GM12878 (cell line): ENCODE measurements around the gene DLL1. TPM values are rescaled to one million over a fixed set of nuclear protein-coding genes. Genes with fewer than 3 reads are reported as not detected.

Experiments
- ATAC-seq: fragments of 200-7000 bp; cut with Tn5 transposase; 3 replicates; pipeline ENCODE4 v1.9.1; 2020; ENCODE audit warnings: mild to moderate bottlenecking, moderate library complexity
- BruUV-seq: library from RNA; stranded (reverse); fragments of 400-500 nt; replicated peaks from 2 replicates; lab custom pipeline; 2021; lab: Mats Ljungman, UMichigan
- CTCF ChIA-PET: fragments of 300-600 bp; sonication (Branson Sonifier 250); formaldehyde crosslinking; extraction: SDS; loops from one replicate; lab custom pipeline; 2021; ENCODE audit warnings: inconsistent platforms; lab: Yijun Ruan, JAX
- POLR2A ChIA-PET: fragments of 350-600 bp; formaldehyde crosslinking; extraction: SDS; loops from one replicate; lab custom pipeline; 2021; ENCODE audit warnings: inconsistent platforms; lab: Charles Lee
- RAD21 ChIA-PET: fragments of 300-600 bp; sonication (Branson Sonifier 250); formaldehyde crosslinking; loops from one replicate; lab custom pipeline; 2023; ENCODE audit warnings: antibody characterized with exemption; ENCODE audit not compliant: unreplicated experiment; lab: Charles Lee
- SMC1A ChIA-PET: fragments of 300-600 bp; sonication (Branson Sonifier 250); formaldehyde crosslinking; loops from one replicate; lab custom pipeline; 2023; ENCODE audit not compliant: unreplicated experiment, uncharacterized antibody; lab: Charles Lee
- DNase-seq: peaks from one replicate; pipeline ENCODE4 v3.0.0-alpha.2; 2011; ENCODE audit warnings: low read depth, low spot score
- FAIRE-seq: peaks from 3 replicates; lab custom pipeline; 2011; peaks lifted over from hg19 to GRCh38; lab: Jason Lieb, UNC
- H2AFZ ChIP-seq: 2 replicates; pipeline ENCODE4 v1.6.0; 2011; ENCODE audit warnings: low read depth, low read length, control low read depth; ENCODE audit not compliant: control insufficient read depth
- H3K27ac ChIP-seq: 2 replicates; pipeline ENCODE4 v1.5.1; 2011; ENCODE audit warnings: control low read depth; ENCODE audit not compliant: control insufficient read depth, insufficient read depth
- H3K27me3 ChIP-seq, 2 experiments: replicated peaks in 1 of 2; 2 replicates each; pipeline versions ENCODE4 v1.6.0 to v1.6.1; 2011; ENCODE audit warnings: low read length in 1 of 2; ENCODE audit not compliant: control insufficient read depth in 2 of 2, insufficient read depth in 2 of 2
- H3K36me3 ChIP-seq, 2 experiments: 2 replicates each; pipeline ENCODE4 v1.5.1; 2011; ENCODE audit warnings: low read length in 1 of 2; ENCODE audit not compliant: control insufficient read depth in 2 of 2, insufficient read depth in 2 of 2
- H3K4me1 ChIP-seq: 2 replicates; pipeline ENCODE4 v1.6.1; 2011; ENCODE audit warnings: mild to moderate bottlenecking, low read length, moderate library complexity, mixed read lengths; ENCODE audit not compliant: control insufficient read depth, insufficient read depth
- H3K4me2 ChIP-seq: 2 replicates; pipeline ENCODE4 v1.6.0; 2011; ENCODE audit warnings: control low read depth; ENCODE audit not compliant: control insufficient read depth, insufficient read depth
- H3K4me3 ChIP-seq: fragments of 200-600 bp; sonication (generic); 2 replicates; pipeline ENCODE4 v1.5.1; 2016
- H3K79me2 ChIP-seq: 2 replicates; pipeline ENCODE4 v1.6.0; 2011; ENCODE audit warnings: low read length; ENCODE audit not compliant: control insufficient read depth, insufficient read depth
- H3K9ac ChIP-seq: 2 replicates; pipeline ENCODE4 v1.8.0; 2011; ENCODE audit warnings: low read length, control low read depth, mixed read lengths; ENCODE audit not compliant: control insufficient read depth, insufficient read depth
- H3K9me3 ChIP-seq: replicated peaks from 3 replicates; pipeline ENCODE4 v1.5.1; 2011; ENCODE audit warnings: mild to moderate bottlenecking, low read length; ENCODE audit not compliant: control insufficient read depth, insufficient read depth
- H4K20me1 ChIP-seq: 2 replicates; pipeline ENCODE4 v1.6.0; 2011; ENCODE audit not compliant: control insufficient read depth, insufficient read depth
- CEBPB ChIP-seq, 2 experiments: fragments of 150-350 bp in 1 of 2; IDR thresholded peaks; 2 replicates each; pipeline ENCODE4 v1.6.1; 2012 to 2014; ENCODE audit warnings: low read depth in 2 of 2, low read length in 2 of 2, borderline replicate concordance in 1 of 2, inconsistent platforms in 1 of 2
- CHD2 ChIP-seq: IDR thresholded peaks from 2 replicates; pipeline ENCODE4 v1.6.1; 2011; ENCODE audit warnings: low read depth, low read length, improper control_type of control experiment, borderline replicate concordance
- CREM ChIP-seq: IDR thresholded peaks from 2 replicates; pipeline ENCODE4 v1.6.1; 2014; ENCODE audit warnings: antibody characterized with exemption, low read depth
- ELK1 ChIP-seq: IDR thresholded peaks from 2 replicates; pipeline ENCODE4 v1.6.1; 2012; ENCODE audit warnings: low read depth, low read length, improper control_type of control experiment
- NFIC ChIP-seq: IDR thresholded peaks from 2 replicates; pipeline ENCODE4 v1.6.1; 2012; ENCODE audit warnings: low read depth, mild to moderate bottlenecking, inconsistent platforms, low read length, moderate library complexity
- PAX8 ChIP-seq: fragments of 450-650 bp; IDR thresholded peaks from 2 replicates; pipeline ENCODE4 v1.6.1; 2017; ENCODE audit warnings: mild to moderate bottlenecking, moderate library complexity
- RB1 ChIP-seq: fragments of 450-650 bp; formaldehyde crosslinking; IDR thresholded peaks from 2 replicates; pipeline ENCODE4 v1.6.1; 2017; ENCODE audit warnings: mild to moderate bottlenecking, borderline replicate concordance
- WGBS: methylation state at CpG from one replicate; pipeline ENCODE4 v1.1.6; 2016; ENCODE audit warnings: low lambda C conversion rate; ENCODE audit not compliant: insufficient replicate concordance, insufficient coverage; ENCODE audit errors: missing lambda C conversion rate; 5-methylcytosine and 5-hydroxymethylcytosine counted together
- in situ Hi-C: fragments of 300-500 bp; cut with MboI; formaldehyde crosslinking; loops from 9 replicates; pipeline ENCODE4 v1.14.3; 2018; ENCODE audit warnings: mixed read lengths
- intact Hi-C: fragments of 100-400 bp; cut with micrococcal nuclease; formaldehyde crosslinking; loops from one replicate; pipeline ENCODE4 v1.14.2; 2022; ENCODE audit not compliant: unreplicated experiment
- polyA plus RNA-seq, 11 experiments: library from polyadenylated mRNA; depleted of rRNA in 4 of 11; unstranded in 6 of 11; stranded (reverse) in 5 of 11; fragments of >200 nt; fragmentation: Nextera tagmentation in 4 of 11; fragmentation: Illumina TruSeq in 1 of 11; extraction: Ambion mirVana in 4 of 11; extraction: Trizol in 1 of 11; gene quantifications; 1 replicate in 1 of 11; 2 replicates in 10 of 11; pipeline versions ENCODE4 v1.2.1 to v1.2.3, GENCODE V29; 2011 to 2016; ENCODE audit warnings: inconsistent platforms in 2 of 11, missing spikeins in 2 of 11, low read depth in 1 of 11
- total RNA-seq, 4 experiments: library from RNA; depleted of rRNA in 3 of 4; stranded (reverse); fragments of >200 nt in 3 of 4; fragmentation: Illumina TruSeq in 1 of 4; extraction: Trizol in 1 of 4; gene quantifications; 2 replicates each; pipeline versions ENCODE4 v1.2.1 to v1.2.3, GENCODE V29; 2013 to 2021
- TF ChIP-seq, protein P1 (sequence below): fragments of 450-650 bp; IDR thresholded peaks from 2 replicates; pipeline ENCODE4 v1.6.1; 2017; ENCODE audit warnings: mild to moderate bottlenecking, moderate library complexity
- TF ChIP-seq, protein P2 (sequence below): fragments of 450-650 bp; IDR thresholded peaks from 2 replicates; pipeline ENCODE4 v1.6.1; 2016; ENCODE audit warnings: mild to moderate bottlenecking, moderate library complexity, borderline replicate concordance
- TF ChIP-seq, protein P3 (sequence below): fragments of 150-350 bp; IDR thresholded peaks from 2 replicates; pipeline ENCODE4 v1.6.1; 2014; ENCODE audit warnings: mild to moderate bottlenecking, low read depth, low read length

The DLL1 gene
- total and polyA plus RNA-seq, 10 of the 15 experiments (the other 5 are each of a cell fraction or from before 2014, with no cell fraction given), result 0.02 to 0.80 (median 0.19) TPM

DNA sequence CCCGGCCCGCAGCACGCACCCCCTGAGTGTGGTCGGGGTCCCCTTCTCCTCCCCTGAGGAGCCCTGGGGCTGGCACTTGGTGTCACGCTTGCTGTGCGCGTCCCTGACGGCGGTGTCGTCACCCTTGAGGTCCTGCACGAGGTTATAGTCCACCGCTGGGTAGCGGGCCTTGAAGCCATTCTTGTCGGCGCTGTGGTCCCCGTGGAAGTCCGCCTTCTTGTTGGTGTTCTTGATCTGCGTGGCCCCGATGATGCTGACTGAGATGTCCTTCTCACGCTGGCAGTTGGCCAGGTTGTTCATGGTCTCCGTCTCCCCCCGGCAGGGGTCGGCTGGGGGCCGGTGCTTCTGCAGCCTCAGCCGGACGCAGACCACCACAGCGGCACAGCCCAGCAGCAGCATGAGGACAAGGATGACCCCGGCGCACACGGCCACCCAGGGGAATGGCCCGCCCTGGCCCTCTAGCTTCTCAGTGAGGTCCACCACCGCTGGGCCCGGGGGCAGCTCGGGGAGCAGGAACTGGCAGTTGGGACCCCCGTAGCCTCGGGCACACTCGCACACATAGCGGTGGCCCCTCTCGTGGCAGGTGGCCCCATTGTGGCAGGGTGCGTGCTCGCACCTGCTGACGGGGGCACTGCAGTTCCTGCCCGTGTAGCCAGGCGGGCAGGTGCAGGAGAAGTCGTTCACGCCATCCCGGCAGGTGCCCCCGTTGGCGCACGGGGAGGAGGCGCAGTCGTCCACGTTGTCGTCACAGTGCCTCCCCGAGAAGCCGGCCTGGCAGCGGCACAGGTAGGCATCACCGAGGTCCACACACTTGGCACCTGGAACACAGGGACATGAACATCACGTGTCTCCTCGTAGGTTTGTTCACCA, 7.4 kb downstream of the DLL1 start:
- intact Hi-C loops, result no loop called here
- in situ Hi-C loops, result no loop called here
- Histone ChIP-seq H3K4me3 (no peak overlapping the region), H3K4me2 (no peak overlapping the region), H3K27ac (no peak overlapping the region), H3K9ac (no peak overlapping the region), H2AFZ (no peak overlapping the region), H3K9me3 (no peaks in the 10 kb centered on the region; the same call in 2 of the 3 replicates), H3K79me2 (no peaks in the 10 kb centered on the region), H3K27me3 (peaks cover 0 to 6% of the 10 kb centered on the region in 2 experiments; a peak in 1 of 4 replicates), H3K4me1 (no peaks in the 10 kb centered on the region), H3K36me3 (no peaks in the 10 kb centered on the region), H4K20me1 (no peaks in the 10 kb centered on the region)
- DNase-seq (no peak), ATAC-seq (no peak), FAIRE-seq (no peak)
- no TSS peak for BruUV-seq
- ChIA-PET POLR2A (no interaction called here), SMC1A (no interaction called here), RAD21 (no interaction called here), CTCF (no interaction called here)
- WGBS, result 91% methylated on average over 51 of the region's 60 CpGs
- TF ChIP-seq CHD2 (no peak), CREM (no peak), CEBPB (IDR thresholded peaks at IDR 0.05; ENCODE audit: borderline replicate concordance in 1 of 2, low read depth in 2 of 2, low read length in 2 of 2) (no peak), RB1 (no peak), NFIC (no peak), PAX8 (no peak), ELK1 (no peak)
- TF ChIP-seq, protein P1, sequence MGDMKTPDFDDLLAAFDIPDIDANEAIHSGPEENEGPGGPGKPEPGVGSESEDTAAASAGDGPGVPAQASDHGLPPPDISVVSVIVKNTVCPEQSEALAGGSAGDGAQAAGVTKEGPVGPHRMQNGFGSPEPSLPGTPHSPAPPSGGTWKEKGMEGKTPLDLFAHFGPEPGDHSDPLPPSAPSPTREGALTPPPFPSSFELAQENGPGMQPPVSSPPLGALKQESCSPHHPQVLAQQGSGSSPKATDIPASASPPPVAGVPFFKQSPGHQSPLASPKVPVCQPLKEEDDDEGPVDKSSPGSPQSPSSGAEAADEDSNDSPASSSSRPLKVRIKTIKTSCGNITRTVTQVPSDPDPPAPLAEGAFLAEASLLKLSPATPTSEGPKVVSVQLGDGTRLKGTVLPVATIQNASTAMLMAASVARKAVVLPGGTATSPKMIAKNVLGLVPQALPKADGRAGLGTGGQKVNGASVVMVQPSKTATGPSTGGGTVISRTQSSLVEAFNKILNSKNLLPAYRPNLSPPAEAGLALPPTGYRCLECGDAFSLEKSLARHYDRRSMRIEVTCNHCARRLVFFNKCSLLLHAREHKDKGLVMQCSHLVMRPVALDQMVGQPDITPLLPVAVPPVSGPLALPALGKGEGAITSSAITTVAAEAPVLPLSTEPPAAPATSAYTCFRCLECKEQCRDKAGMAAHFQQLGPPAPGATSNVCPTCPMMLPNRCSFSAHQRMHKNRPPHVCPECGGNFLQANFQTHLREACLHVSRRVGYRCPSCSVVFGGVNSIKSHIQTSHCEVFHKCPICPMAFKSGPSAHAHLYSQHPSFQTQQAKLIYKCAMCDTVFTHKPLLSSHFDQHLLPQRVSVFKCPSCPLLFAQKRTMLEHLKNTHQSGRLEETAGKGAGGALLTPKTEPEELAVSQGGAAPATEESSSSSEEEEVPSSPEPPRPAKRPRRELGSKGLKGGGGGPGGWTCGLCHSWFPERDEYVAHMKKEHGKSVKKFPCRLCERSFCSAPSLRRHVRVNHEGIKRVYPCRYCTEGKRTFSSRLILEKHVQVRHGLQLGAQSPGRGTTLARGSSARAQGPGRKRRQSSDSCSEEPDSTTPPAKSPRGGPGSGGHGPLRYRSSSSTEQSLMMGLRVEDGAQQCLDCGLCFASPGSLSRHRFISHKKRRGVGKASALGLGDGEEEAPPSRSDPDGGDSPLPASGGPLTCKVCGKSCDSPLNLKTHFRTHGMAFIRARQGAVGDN, result no peak
- TF ChIP-seq, protein P2, sequence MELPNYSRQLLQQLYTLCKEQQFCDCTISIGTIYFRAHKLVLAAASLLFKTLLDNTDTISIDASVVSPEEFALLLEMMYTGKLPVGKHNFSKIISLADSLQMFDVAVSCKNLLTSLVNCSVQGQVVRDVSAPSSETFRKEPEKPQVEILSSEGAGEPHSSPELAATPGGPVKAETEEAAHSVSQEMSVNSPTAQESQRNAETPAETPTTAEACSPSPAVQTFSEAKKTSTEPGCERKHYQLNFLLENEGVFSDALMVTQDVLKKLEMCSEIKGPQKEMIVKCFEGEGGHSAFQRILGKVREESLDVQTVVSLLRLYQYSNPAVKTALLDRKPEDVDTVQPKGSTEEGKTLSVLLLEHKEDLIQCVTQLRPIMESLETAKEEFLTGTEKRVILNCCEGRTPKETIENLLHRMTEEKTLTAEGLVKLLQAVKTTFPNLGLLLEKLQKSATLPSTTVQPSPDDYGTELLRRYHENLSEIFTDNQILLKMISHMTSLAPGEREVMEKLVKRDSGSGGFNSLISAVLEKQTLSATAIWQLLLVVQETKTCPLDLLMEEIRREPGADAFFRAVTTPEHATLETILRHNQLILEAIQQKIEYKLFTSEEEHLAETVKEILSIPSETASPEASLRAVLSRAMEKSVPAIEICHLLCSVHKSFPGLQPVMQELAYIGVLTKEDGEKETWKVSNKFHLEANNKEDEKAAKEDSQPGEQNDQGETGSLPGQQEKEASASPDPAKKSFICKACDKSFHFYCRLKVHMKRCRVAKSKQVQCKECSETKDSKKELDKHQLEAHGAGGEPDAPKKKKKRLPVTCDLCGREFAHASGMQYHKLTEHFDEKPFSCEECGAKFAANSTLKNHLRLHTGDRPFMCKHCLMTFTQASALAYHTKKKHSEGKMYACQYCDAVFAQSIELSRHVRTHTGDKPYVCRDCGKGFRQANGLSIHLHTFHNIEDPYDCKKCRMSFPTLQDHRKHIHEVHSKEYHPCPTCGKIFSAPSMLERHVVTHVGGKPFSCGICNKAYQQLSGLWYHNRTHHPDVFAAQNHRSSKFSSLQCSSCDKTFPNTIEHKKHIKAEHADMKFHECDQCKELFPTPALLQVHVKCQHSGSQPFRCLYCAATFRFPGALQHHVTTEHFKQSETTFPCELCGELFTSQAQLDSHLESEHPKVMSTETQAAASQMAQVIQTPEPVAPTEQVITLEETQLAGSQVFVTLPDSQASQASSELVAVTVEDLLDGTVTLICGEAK, result no peak
- TF ChIP-seq, protein P3, sequence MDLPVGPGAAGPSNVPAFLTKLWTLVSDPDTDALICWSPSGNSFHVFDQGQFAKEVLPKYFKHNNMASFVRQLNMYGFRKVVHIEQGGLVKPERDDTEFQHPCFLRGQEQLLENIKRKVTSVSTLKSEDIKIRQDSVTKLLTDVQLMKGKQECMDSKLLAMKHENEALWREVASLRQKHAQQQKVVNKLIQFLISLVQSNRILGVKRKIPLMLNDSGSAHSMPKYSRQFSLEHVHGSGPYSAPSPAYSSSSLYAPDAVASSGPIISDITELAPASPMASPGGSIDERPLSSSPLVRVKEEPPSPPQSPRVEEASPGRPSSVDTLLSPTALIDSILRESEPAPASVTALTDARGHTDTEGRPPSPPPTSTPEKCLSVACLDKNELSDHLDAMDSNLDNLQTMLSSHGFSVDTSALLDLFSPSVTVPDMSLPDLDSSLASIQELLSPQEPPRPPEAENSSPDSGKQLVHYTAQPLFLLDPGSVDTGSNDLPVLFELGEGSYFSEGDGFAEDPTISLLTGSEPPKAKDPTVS, result no peak
